B cell (primary cell): ENCODE data around the gene CHD9. TPM values are rescaled to one million over a fixed set of nuclear protein-coding genes. Genes with fewer than 3 reads are reported as not detected.

Experiments used
- ATAC-seq: fragments of 200-7000 bp; cut with Tn5 transposase; one replicate; pipeline ENCODE4 v1.10.0; 2021; ENCODE audit warnings: low read depth, mild to moderate bottlenecking, moderate number of reproducible peaks, moderate library complexity
- CTCF ChIA-PET: fragments of 350-600 bp; sonication (Branson Sonifier 250); formaldehyde crosslinking; loops from one replicate; lab custom pipeline; 2021; ENCODE audit warnings: antibody characterized with exemption, inconsistent platforms; lab: Charles Lee
- POLR2A ChIA-PET: fragments of 350-600 bp; sonication (Branson Sonifier 250); formaldehyde crosslinking; loops from one replicate; lab custom pipeline; 2021; ENCODE audit warnings: antibody characterized with exemption; lab: Charles Lee
- DNase-seq: peaks from one replicate; pipeline ENCODE4 v3.0.0; 2013
- H2AFZ ChIP-seq: 2 replicates; pipeline ENCODE4 v1.6.1; 2012; ENCODE audit warnings: mild to moderate bottlenecking, low read depth, low read length; ENCODE audit not compliant: insufficient read depth, poor library complexity, severe bottlenecking
- H3K27ac ChIP-seq, 2 donors: 1 replicate in 1 of 2; 2 replicates in 1 of 2; pipeline ENCODE4 v1.5.1; 2012 to 2013; ENCODE audit warnings: low read length in 2 of 2, mild to moderate bottlenecking in 2 of 2, moderate library complexity in 1 of 2
- H3K27me3 ChIP-seq, 4 experiments: fragments of 200-600 bp in 1 of 4; sonication (generic) in 1 of 4; replicated peaks in 1 of 4; 1 replicate in 2 of 4; 2 replicates in 2 of 4; pipeline versions ENCODE4 v1.6.1 to v1.7.0; 2013 to 2016; ENCODE audit warnings: low read length in 3 of 4, mild to moderate bottlenecking in 2 of 4, mixed read lengths in 1 of 4, moderate library complexity in 1 of 4; ENCODE audit not compliant: insufficient read depth in 4 of 4, control insufficient read depth in 3 of 4; ENCODE audit errors: control extremely low read depth in 1 of 4
- H3K36me3 ChIP-seq, 2 experiments: replicated peaks in 1 of 2; 1 replicate in 1 of 2; 2 replicates in 1 of 2; pipeline versions ENCODE4 v1.6.1 to v1.7.1; 2013; ENCODE audit warnings: low read length in 1 of 2; ENCODE audit not compliant: insufficient read depth in 2 of 2, control insufficient read depth in 1 of 2; ENCODE audit errors: control extremely low read depth in 1 of 2, extremely low read depth in 1 of 2
- H3K4me1 ChIP-seq, 2 donors: fragments of 200-600 bp in 1 of 2; sonication (generic) in 1 of 2; 1 replicate in 1 of 2; 2 replicates in 1 of 2; pipeline versions ENCODE4 v1.5.1 to v1.6.1; 2013 to 2017; ENCODE audit warnings: low read length in 2 of 2; ENCODE audit not compliant: control insufficient read depth in 2 of 2, insufficient read depth in 2 of 2
- H3K4me2 ChIP-seq: replicated peaks from 2 replicates; pipeline ENCODE3; 2012; ENCODE audit warnings: mild to moderate bottlenecking, low read depth, low read length; ENCODE audit not compliant: poor library complexity, severe bottlenecking
- H3K4me3 ChIP-seq, 5 experiments: fragments of 200-600 bp in 1 of 5; sonication (generic) in 1 of 5; 1 replicate in 3 of 5; 2 replicates in 2 of 5; pipeline versions ENCODE4 v1.5.1 to v1.7.0; 2011 to 2016; ENCODE audit warnings: low read length in 4 of 5, mild to moderate bottlenecking in 4 of 5, low read depth in 2 of 5, control low read depth in 1 of 5, moderate library complexity in 1 of 5; ENCODE audit not compliant: insufficient read depth in 1 of 5; ENCODE audit errors: control extremely low read depth in 1 of 5, extremely low read depth in 1 of 5
- H3K79me2 ChIP-seq: fragments of 200-600 bp; sonication (generic); one replicate; pipeline ENCODE4 v1.6.0; 2016; ENCODE audit warnings: low read length; ENCODE audit not compliant: control insufficient read depth, insufficient read depth
- H3K9ac ChIP-seq: fragments of 200-600 bp; sonication (generic); 2 replicates; pipeline ENCODE4 v1.6.1; 2017; ENCODE audit warnings: mild to moderate bottlenecking, low read length, moderate library complexity
- H3K9me3 ChIP-seq, 3 donors: one replicate each; pipeline versions ENCODE4 v1.6.1 to v1.7.1; 2013; ENCODE audit warnings: low read length in 2 of 3; ENCODE audit not compliant: control insufficient read depth in 2 of 3, insufficient read depth in 1 of 3; ENCODE audit errors: control extremely low read depth in 1 of 3
- H4K20me1 ChIP-seq: 2 replicates; pipeline ENCODE4 v1.6.0; 2012; ENCODE audit warnings: mild to moderate bottlenecking, low read length; ENCODE audit not compliant: insufficient read depth, control insufficient read depth, poor library complexity, severe bottlenecking
- H3K27ac Mint-ChIP-seq: one replicate; pipeline ENCODE4 v1.8.0; 2021; ENCODE audit warnings: mixed read lengths
- H3K27me3 Mint-ChIP-seq: one replicate; pipeline ENCODE4 v1.8.0; 2021; ENCODE audit warnings: mixed read lengths
- H3K4me1 Mint-ChIP-seq: one replicate; pipeline ENCODE4 v1.8.0; 2021; ENCODE audit warnings: mixed read lengths
- H3K4me3 Mint-ChIP-seq: one replicate; pipeline ENCODE4 v1.8.0; 2021; ENCODE audit warnings: mixed read lengths
- H3K9me3 Mint-ChIP-seq: one replicate; pipeline ENCODE4 v1.8.0; 2022; ENCODE audit warnings: mixed read lengths; ENCODE audit not compliant: insufficient read depth
- EZH2 ChIP-seq: IDR thresholded peaks from 2 replicates; pipeline ENCODE4 v1.6.1; 2012; ENCODE audit warnings: borderline replicate concordance, low read depth, mild to moderate bottlenecking, moderate library complexity, low read length; ENCODE audit not compliant: insufficient read depth, poor library complexity, severe bottlenecking
- WGBS: methylation state at CpG from one replicate; pipeline ENCODE4 v1.1.5; 2013; ENCODE audit warnings: missing lambda C conversion rate; ENCODE audit not compliant: insufficient coverage; 5-methylcytosine and 5-hydroxymethylcytosine counted together
- intact Hi-C: fragments of 100-400 bp; cut with micrococcal nuclease; formaldehyde crosslinking; loops from one replicate; pipeline ENCODE4 v1.10.0; 2022
- polyA plus RNA-seq: library from polyadenylated mRNA; depleted of rRNA; stranded (reverse); fragments of >200 nt; gene quantifications from 2 replicates; pipeline ENCODE4 v1.2.3, GENCODE V29; 2012
- total RNA-seq, 2 donors: library from RNA; stranded (reverse); fragments of 120-200 nt in 1 of 2; gene quantifications; 1 replicate in 1 of 2; 2 replicates in 1 of 2; pipeline versions ENCODE4 v1.2.3 to v1.2.4, GENCODE V29; 2013 to 2022
- TF ChIP-seq, protein P1 (sequence below): fragments of 200-600 bp; IDR thresholded peaks from one replicate; pipeline ENCODE4 v1.8.0; 2022; ENCODE audit warnings: antibody characterized with exemption, mild to moderate bottlenecking

CHD9 gene
- total and polyA plus RNA-seq, 2 donors (not counting 1 experiment from before 2014, with no cell fraction given) = 12.2 to 102 TPM

- Mint-ChIP-seq H3K27ac (no peak within 1 kb of the TSS), H3K27me3 (no peaks in the 10 kb centered on the region), H3K4me3 (peak within 1 kb of the TSS; percentile 60), H3K9me3 (no peaks in the 10 kb centered on the region), H3K4me1 (peaks cover 22% of the 10 kb centered on the region)
- Histone ChIP-seq H3K79me2 (peaks cover 34% of the 10 kb centered on the region), H3K4me2 (no peak within 1 kb of the TSS), H3K36me3 (no peaks in the 10 kb centered on the region), H3K27ac (no peak within 1 kb of the TSS), H3K9me3 (no peaks in the 10 kb centered on the region), H3K4me3 (no peak within 1 kb of the TSS), H3K27me3 (no peaks in the 10 kb centered on the region), H3K4me1 (peaks cover 18 to 32% of the 10 kb centered on the region in 2 donors), H4K20me1 (no peaks in the 10 kb centered on the region), H2AFZ (peak within 1 kb of the TSS; percentile 16), H3K9ac (no peak within 1 kb of the TSS)
- ChIA-PET CTCF (interaction anchor here (0.7 to 4.5 kb wide), 6 partner anchors 12 to 168 kb away, joined by 3 to 111 read pairs (median 26); no protein-coding TSS in a partner anchor), POLR2A (interaction anchor here (1.3 kb wide), 1 partner anchor 651 kb away, joined by 3 read pairs; the partner anchor contains the start of gene FTO)
- no peak for TF ChIP-seq EZH2
- TF ChIP-seq, protein P1, sequence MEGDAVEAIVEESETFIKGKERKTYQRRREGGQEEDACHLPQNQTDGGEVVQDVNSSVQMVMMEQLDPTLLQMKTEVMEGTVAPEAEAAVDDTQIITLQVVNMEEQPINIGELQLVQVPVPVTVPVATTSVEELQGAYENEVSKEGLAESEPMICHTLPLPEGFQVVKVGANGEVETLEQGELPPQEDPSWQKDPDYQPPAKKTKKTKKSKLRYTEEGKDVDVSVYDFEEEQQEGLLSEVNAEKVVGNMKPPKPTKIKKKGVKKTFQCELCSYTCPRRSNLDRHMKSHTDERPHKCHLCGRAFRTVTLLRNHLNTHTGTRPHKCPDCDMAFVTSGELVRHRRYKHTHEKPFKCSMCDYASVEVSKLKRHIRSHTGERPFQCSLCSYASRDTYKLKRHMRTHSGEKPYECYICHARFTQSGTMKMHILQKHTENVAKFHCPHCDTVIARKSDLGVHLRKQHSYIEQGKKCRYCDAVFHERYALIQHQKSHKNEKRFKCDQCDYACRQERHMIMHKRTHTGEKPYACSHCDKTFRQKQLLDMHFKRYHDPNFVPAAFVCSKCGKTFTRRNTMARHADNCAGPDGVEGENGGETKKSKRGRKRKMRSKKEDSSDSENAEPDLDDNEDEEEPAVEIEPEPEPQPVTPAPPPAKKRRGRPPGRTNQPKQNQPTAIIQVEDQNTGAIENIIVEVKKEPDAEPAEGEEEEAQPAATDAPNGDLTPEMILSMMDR = no peak
- no CpG with 5 or more reads among the region's 2 CpGs for WGBS
- DNase-seq (no peak), ATAC-seq (no peak)
- intact Hi-C loops = no loop called here
Measured at GRCh38 chr16:53052519-53053501, 2.0 kb upstream of the CHD9 start, which contains the start of gene CHD9NB. Gene CHD9NB, minus strand, starts transcription at chr16:53052897. Its CDS starts 8,739 bp downstream, at chr16:53044158.
